ENCODE results near the gene RBM12. TPM values are rescaled to one million over a fixed set of nuclear protein-coding genes. Genes with fewer than 3 reads are reported as not detected.

RBM12 gene
- total RNA-seq, 1 experiment from 2014 or later = 100 TPM

- CTCF ChIA-PET = no interaction called here
- intact Hi-C loops (cut with micrococcal nuclease; ENCODE audit: unreplicated experiment) = no loop called here
- in situ Hi-C loops (cut with HindIII; ENCODE audit: low pct_unique_long_range_greater_than_20kb, low sequenced_read_pairs) = no loop called here
- Histone ChIP-seq H3K36me3 (ENCODE audit: control insufficient read depth, insufficient read depth, low read length) (peaks cover 22% of the 10 kb centered on the region), H3K4me1 (ENCODE audit: control insufficient read depth, insufficient read depth, low read length) (peaks cover 4% of the 10 kb centered on the region), H3K27ac (ENCODE audit: low read length) (no peak overlapping the region), H3K9me3 (ENCODE audit: control insufficient read depth, insufficient read depth, low read depth, low read length) (no peaks in the 10 kb centered on the region), H3K27me3 (ENCODE audit: control insufficient read depth, insufficient read depth, low read length) (no peaks in the 10 kb centered on the region), H3K4me3 (ENCODE audit: low read depth in 2 of 2, low read length in 2 of 2) (no peak overlapping the region)
- TF ChIP-seq TCF7L2 (IDR thresholded peaks at IDR 0.05; ENCODE audit: low read depth, low read length) (no peak), SIN3A (IDR thresholded peaks at IDR 0.05; ENCODE audit: borderline replicate concordance, insufficient read depth, low read depth, low read length) (no peak), REST (IDR thresholded peaks at IDR 0.05; ENCODE audit: insufficient read depth in 1 of 2, low read depth in 2 of 2, low read length in 1 of 2) (no peak), POLR2AphosphoS5 (IDR thresholded peaks at IDR 0.05; ENCODE audit: low read depth, low read length) (no peak), CTCF (IDR thresholded peaks at IDR 0.05) (no peak)
- POLR2A ChIA-PET = no interaction called here
- DNase-seq (ENCODE audit: low read depth, low spot score) = no peak
- no peak for ATAC-seq
- no TSS peak for BruUV-seq (replicated peaks)
Measured at GRCh38 chr20:35653430-35653734, 11.3 kb downstream of the RBM12 start.

- intact Hi-C loops (cut with micrococcal nuclease; ENCODE audit: unreplicated experiment) = no loop called here
- DNase-seq (ENCODE audit: low read depth, low spot score) = no peak
- 0 out of 2 replicates have a peak, but pooled peaks have one; percentile 59 for ATAC-seq
- H3K27me3 ChIP-seq (ENCODE audit: control insufficient read depth, insufficient read depth, low read length) = no peaks in the 10 kb centered on the region
- TF ChIP-seq REST (IDR thresholded peaks at IDR 0.05; ENCODE audit: insufficient read depth in 1 of 2, low read depth in 2 of 2, low read length in 1 of 2) (no peak), CTCF (IDR thresholded peaks at IDR 0.05) (no peak), SIN3A (IDR thresholded peaks at IDR 0.05; ENCODE audit: borderline replicate concordance, insufficient read depth, low read depth, low read length) (no peak), TCF7L2 (IDR thresholded peaks at IDR 0.05; ENCODE audit: low read depth, low read length) (no peak), POLR2AphosphoS5 (IDR thresholded peaks at IDR 0.05; ENCODE audit: low read depth, low read length) (no peak; the same call in 1 of the 2 replicates)
- peaks cover 4% of the 10 kb centered on the region for H3K4me1 ChIP-seq (ENCODE audit: control insufficient read depth, insufficient read depth, low read length)
- H3K36me3 ChIP-seq (ENCODE audit: control insufficient read depth, insufficient read depth, low read length) = peaks cover 22% of the 10 kb centered on the region
- in situ Hi-C loops (cut with HindIII; ENCODE audit: low pct_unique_long_range_greater_than_20kb, low sequenced_read_pairs) = no loop called here
- ChIA-PET CTCF (no interaction called here), POLR2A (no interaction called here)
- no peak overlapping the region for H3K4me3 ChIP-seq (ENCODE audit: low read depth in 2 of 2, low read length in 2 of 2)
- H3K27ac ChIP-seq (ENCODE audit: low read length) = no peak overlapping the region
- no peaks in the 10 kb centered on the region for H3K9me3 ChIP-seq (ENCODE audit: control insufficient read depth, insufficient read depth, low read depth, low read length)
- no TSS peak for BruUV-seq (replicated peaks)
Measured at GRCh38 chr20:35652641-35653429, 11.9 kb downstream of the RBM12 start.
